GM18508 (cell line): Measurements from ENCODE around the gene GRAMD4.

ENCODE experiments used
- ATAC-seq: cut with Tn5 transposase; IDR thresholded peaks from one replicate; pipeline ENCODE4 v1.9.1; 2021; ENCODE audit warnings: moderate number of reproducible peaks; ENCODE audit not compliant: insufficient read depth, unreplicated experiment

The GRAMD4 gene

DNA sequence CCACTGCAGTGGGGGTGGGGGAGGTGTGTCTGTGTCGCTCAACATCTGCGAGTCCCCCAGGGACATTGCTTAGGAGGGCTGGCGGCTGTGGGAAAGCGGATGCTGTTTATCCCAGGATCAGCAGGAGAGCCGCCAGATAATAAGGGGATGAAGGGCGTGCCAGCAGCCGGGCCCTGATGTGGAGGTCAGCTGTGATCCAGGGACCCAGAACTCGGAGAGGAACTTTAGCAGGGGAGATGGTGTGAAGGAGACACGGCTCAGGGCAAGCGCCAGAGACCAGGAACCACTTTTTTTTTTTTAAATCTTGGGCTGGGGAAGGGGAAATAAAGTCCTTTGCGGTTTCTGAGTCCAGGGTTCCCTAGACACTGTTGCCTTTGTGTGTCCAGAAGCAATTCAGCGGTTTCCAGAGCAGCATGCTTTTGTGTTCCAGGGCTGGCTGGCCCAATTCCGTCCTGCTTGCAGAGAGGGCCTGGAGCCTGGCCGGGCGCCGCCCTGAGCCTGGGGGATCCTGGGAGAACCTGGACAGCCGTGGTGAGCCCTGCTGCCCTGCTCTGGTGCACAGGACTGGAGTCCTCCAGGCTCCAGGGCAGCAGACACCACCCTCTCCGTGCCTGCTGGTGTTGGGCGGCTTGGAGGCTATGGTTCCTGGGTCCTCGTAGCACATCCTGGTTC lies at the start of gene GRAMD4:
GRAMD4 (plus strand) TSS at position 557 of the 672 bp plus-strand sequence. CDS start 6,414 bp downstream, outside the sequence.
- ATAC-seq = no peak

- ATAC-seq = no peak
Measured at GRCh38 chr22:46571642-46572250, 48.4 kb upstream of the GRAMD4 start.

- no peak for ATAC-seq
Measured at GRCh38 chr22:46572911-46573780, 47.0 kb upstream of the GRAMD4 start.

GRCh38 chr22:46573781-46574437 lies 46.3 kb upstream of the GRAMD4 start:
- no peak for ATAC-seq

DNA sequence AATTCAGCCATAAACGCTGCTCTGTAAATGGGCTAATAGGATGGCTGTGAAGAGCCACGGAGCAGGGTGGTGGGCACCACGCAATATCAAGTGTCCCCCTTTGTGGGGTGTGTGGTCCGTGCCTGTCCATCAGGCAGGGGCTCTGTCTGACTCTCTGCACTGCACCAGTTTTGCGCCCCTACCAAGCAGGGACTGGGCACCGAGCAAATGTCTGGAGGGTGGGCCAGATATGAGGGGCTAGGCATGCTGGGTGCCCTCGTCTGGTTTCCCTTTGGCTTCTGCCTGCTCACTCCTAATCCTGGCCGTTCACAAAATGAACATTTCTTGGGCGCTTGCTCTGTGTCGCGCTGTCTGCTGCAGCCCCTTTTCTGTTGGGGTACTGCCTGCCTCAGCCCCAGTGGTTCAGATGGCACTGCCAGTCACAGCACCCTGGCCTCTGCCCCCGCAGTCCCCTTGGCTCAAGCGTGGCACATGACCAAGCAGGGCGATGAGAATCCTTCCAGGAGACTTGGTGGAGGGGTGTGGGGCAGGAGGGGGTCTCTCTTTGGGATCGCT lies 45.7 kb upstream of the GRAMD4 start:
- ATAC-seq = no peak

GRCh38 chr22:46574993-46575910 lies 44.9 kb upstream of the GRAMD4 start:
- ATAC-seq = no peak

DNA sequence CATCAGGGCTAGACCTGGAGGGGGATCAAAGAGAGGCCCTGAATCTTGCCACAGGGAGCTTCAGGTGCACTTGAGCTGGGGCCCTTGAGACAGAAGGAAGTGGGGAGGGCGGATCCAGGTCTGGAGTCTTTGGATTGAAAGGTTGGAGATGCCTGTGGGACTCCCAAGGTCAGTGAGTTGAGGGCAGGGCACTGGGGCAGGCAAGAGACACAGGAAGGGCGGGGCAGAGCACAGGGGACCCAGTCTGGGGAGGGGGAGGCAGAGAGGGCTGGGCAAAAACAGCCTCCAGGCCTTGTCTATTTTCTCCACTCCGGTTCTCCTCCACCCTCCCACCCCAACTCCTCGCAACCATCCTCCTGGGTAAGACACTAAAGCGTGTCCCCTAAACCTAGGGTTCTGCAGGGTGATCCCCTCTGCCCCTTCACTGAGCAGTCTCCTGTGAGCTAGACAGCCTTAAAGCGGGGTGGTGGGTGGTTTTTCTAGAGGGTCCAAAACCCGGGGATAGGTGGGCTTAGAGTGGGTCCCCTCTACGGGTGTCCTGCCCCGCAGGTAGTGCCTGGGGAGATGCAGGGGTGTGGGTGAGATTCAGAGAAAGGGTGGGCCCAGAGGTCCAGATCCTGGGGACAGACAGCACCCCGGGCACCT lies 44.2 kb upstream of the GRAMD4 start:
- ATAC-seq = no peak

GRCh38 chr22:46576556-46577367 lies 43.4 kb upstream of the GRAMD4 start:
- ATAC-seq = no peak

DNA sequence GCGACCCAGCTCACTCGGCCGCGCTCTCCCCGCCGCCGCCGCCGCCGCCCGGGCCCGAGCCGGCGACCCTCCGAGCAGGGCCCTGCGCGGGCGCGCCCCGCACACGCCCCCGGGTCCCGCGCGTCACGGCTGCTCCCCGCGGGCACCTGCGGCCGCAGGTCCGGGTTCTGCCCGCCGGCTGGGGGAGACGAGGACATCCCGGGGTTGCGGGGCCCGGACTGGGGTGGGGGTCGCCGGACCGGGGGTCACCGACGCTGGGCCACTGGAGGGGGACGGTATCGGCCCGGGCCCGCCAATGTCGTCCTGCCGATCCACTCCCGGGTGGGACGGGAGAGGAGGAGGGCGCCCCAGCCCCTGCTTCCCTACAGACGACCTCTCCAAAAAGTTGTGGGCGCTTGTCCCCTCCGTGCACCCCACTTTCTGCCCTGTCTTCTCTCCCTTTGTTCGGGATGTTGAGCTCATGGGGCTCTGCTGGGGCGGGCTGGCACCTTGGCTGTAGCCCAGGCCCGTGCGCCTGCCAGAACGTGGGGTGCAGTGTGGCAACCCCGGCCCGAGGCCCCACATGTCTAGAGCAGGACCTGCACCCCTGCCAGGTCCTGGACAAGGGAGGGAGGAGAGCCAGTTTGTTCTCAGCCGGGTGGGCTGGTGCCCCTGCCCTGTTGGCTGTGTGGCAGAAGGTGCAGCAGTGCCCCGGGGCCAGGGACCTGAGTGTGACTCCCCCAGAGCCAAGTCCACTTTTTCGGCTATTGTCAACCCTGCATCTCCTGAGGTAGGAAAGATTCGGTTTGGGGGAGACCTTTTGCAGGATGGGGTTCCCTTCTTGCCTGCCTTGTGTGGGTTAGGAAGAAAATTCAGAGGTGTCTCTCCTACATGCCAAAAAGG lies 42.6 kb upstream of the GRAMD4 start:
- ATAC-seq = no peak

- ATAC-seq = no peak
Measured at GRCh38 chr22:46578251-46578823, 41.8 kb upstream of the GRAMD4 start.

GRCh38 chr22:46578824-46579561 lies 41.2 kb upstream of the GRAMD4 start:
- ATAC-seq = no peak

GRCh38 chr22:46579751-46580449 lies 40.3 kb upstream of the GRAMD4 start:
- no peak for ATAC-seq

DNA sequence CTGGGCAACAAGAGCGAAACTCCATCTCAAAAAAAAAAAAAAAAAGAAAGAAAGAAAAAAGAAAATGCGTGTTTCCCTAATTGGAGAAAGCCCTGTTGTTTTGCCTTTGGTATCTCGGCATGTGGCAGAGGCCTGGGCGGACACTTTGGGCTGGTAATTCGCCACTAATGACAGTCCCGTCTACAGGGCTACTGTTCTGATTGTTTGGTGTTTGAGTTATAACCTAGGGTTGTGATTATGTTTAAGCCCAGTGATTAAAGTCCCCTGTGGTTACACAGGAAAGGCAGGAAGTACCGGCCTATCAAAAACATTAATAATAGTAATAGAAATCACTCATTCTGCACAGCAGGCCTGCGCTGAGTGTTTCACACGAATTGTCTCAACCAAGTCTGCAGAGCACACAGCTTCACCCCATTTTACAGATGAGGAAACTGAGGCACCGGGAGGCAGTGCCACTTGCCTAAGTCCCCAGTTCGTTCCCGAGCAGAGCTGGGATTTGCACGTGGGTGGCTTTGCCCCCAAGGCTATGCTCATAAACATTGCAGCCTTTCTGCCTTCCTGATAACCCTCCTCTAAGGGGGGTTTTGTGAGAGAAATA lies 39.1 kb upstream of the GRAMD4 start:
- no peak for ATAC-seq

DNA sequence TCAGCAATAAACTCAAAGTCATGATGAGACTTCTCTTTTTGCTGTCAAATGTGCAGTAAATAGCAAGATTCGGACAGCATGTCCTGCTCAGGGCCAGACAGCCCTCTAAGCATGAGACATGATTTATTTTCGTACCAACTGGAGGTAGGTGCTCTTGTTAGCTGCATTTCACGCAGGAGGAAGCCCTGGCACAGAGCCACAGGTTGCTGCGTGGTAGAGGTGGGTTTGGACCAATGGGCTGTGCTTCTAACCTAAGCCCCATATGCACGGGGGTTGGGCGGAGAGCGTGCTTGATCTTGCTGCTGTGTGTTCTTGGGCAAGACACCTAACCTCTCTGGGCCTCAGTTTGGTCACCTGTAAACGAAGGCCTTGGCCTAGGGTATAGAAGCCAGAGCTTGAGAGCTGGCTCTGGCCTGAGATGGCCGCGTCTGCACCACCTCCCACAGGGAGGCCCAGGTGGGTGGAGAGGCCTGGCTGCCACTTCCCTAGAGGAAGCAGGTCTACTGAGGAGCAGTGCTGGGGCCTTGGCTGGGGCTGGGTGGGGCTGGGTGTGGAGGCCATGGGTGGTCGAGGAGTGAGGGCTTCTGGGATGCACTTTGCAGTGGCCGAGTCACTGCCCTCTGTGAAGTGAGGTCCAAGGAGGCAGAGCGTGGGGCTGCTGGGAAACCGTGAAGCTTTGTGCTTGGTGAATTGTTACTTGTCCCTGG lies 38.5 kb upstream of the GRAMD4 start:
- ATAC-seq = no peak
